ENCODE measurements around the gene RYR1.
"Not testable (repeated sequence)": the region's sequence is repeated elsewhere in the genome, so short reads cannot be mapped to it uniquely, and the experiment has no call there.

Gene RYR1

GRCh38 chr19:38470788-38471480 is 37.4 kb downstream of the RYR1 start:
- H3K79me2 ChIP-seq (ENCODE audit: low read length): no peaks in the 10 kb centered on the region
- H3K9ac ChIP-seq (ENCODE audit: low read length): no peak overlapping the region
- peaks cover 64% of the 10 kb centered on the region for H3K27me3 ChIP-seq (replicated peaks; ENCODE audit: insufficient read depth, low read length)
- no peaks in the 10 kb centered on the region for H3K9me2 ChIP-seq (replicated peaks; ENCODE audit: insufficient read depth, low read length)
- H3K4me1 ChIP-seq (ENCODE audit: low read length): no peaks in the 10 kb centered on the region
- TF ChIP-seq EZH2phosphoT487 (IDR thresholded peaks at IDR 0.05; ENCODE audit: low read length) (no peak), CTCF (IDR thresholded peaks at IDR 0.05; ENCODE audit: low read length) (no peak), EZH2 (optimal IDR thresholded peaks at IDR 0.05; ENCODE audit: low read depth, low read length) (no peak)
- no peak overlapping the region for H3K4me3 ChIP-seq (ENCODE audit: low read length)
- H3K36me3 ChIP-seq (replicated peaks; ENCODE audit: insufficient read depth, low read length): no peaks in the 10 kb centered on the region
- no peak overlapping the region for H2AFZ ChIP-seq (ENCODE audit: low read length)
- H3K27ac ChIP-seq (ENCODE audit: low read length): no peak overlapping the region
- no peaks in the 10 kb centered on the region for H4K20me1 ChIP-seq (ENCODE audit: insufficient read depth, low read length)
- no peaks in the 10 kb centered on the region for H3K9me3 ChIP-seq (replicated peaks; ENCODE audit: insufficient read depth, low read length)
- H3K4me2 ChIP-seq (ENCODE audit: low read depth, low read length): no peak overlapping the region
- no peak for DNase-seq
- no peaks in the 10 kb centered on the region for H3F3A ChIP-seq (ENCODE audit: insufficient read depth, low read length)

DNA sequence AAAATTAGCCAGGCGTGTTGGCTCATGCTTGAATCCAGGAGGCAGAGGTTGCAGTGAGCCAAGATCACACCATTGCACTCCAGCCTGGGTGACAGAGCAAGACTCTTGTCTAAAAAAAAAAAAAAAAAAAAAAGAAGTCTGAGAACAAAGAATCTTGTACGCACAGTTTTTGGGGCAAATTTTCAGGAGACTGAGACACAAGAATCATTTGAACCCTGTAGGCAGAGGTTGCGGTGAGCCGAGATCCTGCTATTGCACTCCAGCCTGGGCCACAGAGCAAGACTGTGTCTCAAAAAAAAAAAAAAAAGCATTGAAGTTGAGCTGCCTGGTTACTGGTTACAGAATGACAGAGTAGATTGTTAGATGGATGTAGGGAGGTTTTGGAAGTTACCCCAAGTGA is 39.2 kb downstream of the RYR1 start:
- H3K9me3 ChIP-seq (replicated peaks; ENCODE audit: insufficient read depth, low read length); DNase-seq; H3K4me2 ChIP-seq (ENCODE audit: low read depth, low read length); H4K20me1 ChIP-seq (ENCODE audit: insufficient read depth, low read length); H3K27ac ChIP-seq (ENCODE audit: low read length); H2AFZ ChIP-seq (ENCODE audit: low read length); H3F3A ChIP-seq (ENCODE audit: insufficient read depth, low read length); H3K4me1 ChIP-seq (ENCODE audit: low read length); H3K9me2 ChIP-seq (replicated peaks; ENCODE audit: insufficient read depth, low read length); H3K9ac ChIP-seq (ENCODE audit: low read length); H3K36me3 ChIP-seq (replicated peaks; ENCODE audit: insufficient read depth, low read length); H3K4me3 ChIP-seq (ENCODE audit: low read length); H3K79me2 ChIP-seq (ENCODE audit: low read length): not testable (repeated sequence)
- peaks cover 64% of the 10 kb centered on the region for H3K27me3 ChIP-seq (replicated peaks; ENCODE audit: insufficient read depth, low read length)

- no peak overlapping the region for H3K4me3 ChIP-seq (ENCODE audit: low read length)
- TF ChIP-seq CTCF (IDR thresholded peaks at IDR 0.05; ENCODE audit: low read length) (no peak), EZH2phosphoT487 (IDR thresholded peaks at IDR 0.05; ENCODE audit: low read length) (no peak), EZH2 (optimal IDR thresholded peaks at IDR 0.05; ENCODE audit: low read depth, low read length) (no peak)
- DNase-seq: no peak
- H3K9me3 ChIP-seq (replicated peaks; ENCODE audit: insufficient read depth, low read length): no peaks in the 10 kb centered on the region
- H3K27ac ChIP-seq (ENCODE audit: low read length): no peak overlapping the region
- no peaks in the 10 kb centered on the region for H3K79me2 ChIP-seq (ENCODE audit: low read length)
- no peak overlapping the region for H3K4me2 ChIP-seq (ENCODE audit: low read depth, low read length)
- no peaks in the 10 kb centered on the region for H4K20me1 ChIP-seq (ENCODE audit: insufficient read depth, low read length)
- no peaks in the 10 kb centered on the region for H3K9me2 ChIP-seq (replicated peaks; ENCODE audit: insufficient read depth, low read length)
- H3K9ac ChIP-seq (ENCODE audit: low read length): no peak overlapping the region
- H3K36me3 ChIP-seq (replicated peaks; ENCODE audit: insufficient read depth, low read length): no peaks in the 10 kb centered on the region
- H3K4me1 ChIP-seq (ENCODE audit: low read length): no peaks in the 10 kb centered on the region
- no peak overlapping the region for H2AFZ ChIP-seq (ENCODE audit: low read length)
- no peaks in the 10 kb centered on the region for H3F3A ChIP-seq (ENCODE audit: insufficient read depth, low read length)
- H3K27me3 ChIP-seq (replicated peaks; ENCODE audit: insufficient read depth, low read length): peaks cover 68% of the 10 kb centered on the region
Measured at GRCh38 chr19:38473201-38473600, 39.7 kb downstream of the RYR1 start.

DNA sequence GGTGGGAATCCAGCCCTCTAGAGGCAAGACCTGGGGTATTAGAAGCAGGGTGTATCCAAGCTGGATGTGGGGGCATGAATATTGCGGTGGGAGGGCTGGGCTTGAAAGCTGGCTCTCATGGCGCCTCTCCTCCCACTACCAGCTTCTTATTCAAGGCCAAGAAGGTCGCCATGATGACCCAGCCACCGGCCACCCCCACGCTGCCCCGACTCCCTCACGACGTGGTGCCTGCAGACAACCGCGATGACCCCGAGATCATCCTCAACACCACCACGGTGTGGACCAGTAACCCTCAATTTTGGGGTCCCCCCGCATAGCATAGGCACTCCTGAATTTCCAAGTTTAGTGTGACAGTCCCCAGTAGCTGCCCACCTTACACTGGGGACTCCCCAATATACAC is 41.7 kb downstream of the RYR1 start:
- H3K27ac ChIP-seq (ENCODE audit: low read length): no peak overlapping the region
- no peaks in the 10 kb centered on the region for H3K79me2 ChIP-seq (ENCODE audit: low read length)
- no peaks in the 10 kb centered on the region for H3K36me3 ChIP-seq (replicated peaks; ENCODE audit: insufficient read depth, low read length)
- no peak overlapping the region for H3K4me3 ChIP-seq (ENCODE audit: low read length)
- no peaks in the 10 kb centered on the region for H3F3A ChIP-seq (ENCODE audit: insufficient read depth, low read length)
- no peak for TF ChIP-seq EZH2phosphoT487 (IDR thresholded peaks at IDR 0.05; ENCODE audit: low read length)
- TF ChIP-seq EZH2 (optimal IDR thresholded peaks at IDR 0.05; ENCODE audit: low read depth, low read length): no peak
- no peak for TF ChIP-seq CTCF (IDR thresholded peaks at IDR 0.05; ENCODE audit: low read length)
- no peak overlapping the region for H2AFZ ChIP-seq (ENCODE audit: low read length)
- no peaks in the 10 kb centered on the region for H3K4me1 ChIP-seq (ENCODE audit: low read length)
- no peak for DNase-seq
- H3K9me3 ChIP-seq (replicated peaks; ENCODE audit: insufficient read depth, low read length): no peaks in the 10 kb centered on the region
- H3K9me2 ChIP-seq (replicated peaks; ENCODE audit: insufficient read depth, low read length): no peaks in the 10 kb centered on the region
- H3K4me2 ChIP-seq (ENCODE audit: low read depth, low read length): no peak overlapping the region
- no peak overlapping the region for H3K9ac ChIP-seq (ENCODE audit: low read length)
- peaks cover 79% of the 10 kb centered on the region for H3K27me3 ChIP-seq (replicated peaks; ENCODE audit: insufficient read depth, low read length)
- H4K20me1 ChIP-seq (ENCODE audit: insufficient read depth, low read length): no peaks in the 10 kb centered on the region

Data from MM.1S (cell line).